Ishikawa (cell line): Measurements from ENCODE around the gene PTPRJ.

Experiments used
- CREB1 ChIP-seq: IDR thresholded peaks from 2 replicates; pipeline ENCODE4 v1.6.1; 2012; ENCODE audit warnings: low read depth
- EGR1 ChIP-seq: IDR thresholded peaks from 2 replicates; pipeline ENCODE4 v1.6.1; 2012
- EP300 ChIP-seq: IDR thresholded peaks from 2 replicates; pipeline ENCODE4 v1.6.1; 2012; ENCODE audit warnings: borderline replicate concordance
- MAX ChIP-seq: IDR thresholded peaks from 2 replicates; pipeline ENCODE4 v1.6.1; 2012
- NFIC ChIP-seq: IDR thresholded peaks from 2 replicates; pipeline ENCODE4 v1.6.1; 2012
- RAD21 ChIP-seq: IDR thresholded peaks from 2 replicates; pipeline ENCODE4 v1.6.1; 2012; ENCODE audit warnings: low read depth
- REST ChIP-seq: IDR thresholded peaks from 2 replicates; pipeline ENCODE4 v1.6.1; 2012; ENCODE audit warnings: low read depth, mild to moderate bottlenecking
- TAF1 ChIP-seq: IDR thresholded peaks from 2 replicates; pipeline ENCODE4 v1.6.1; 2012; ENCODE audit warnings: low read depth, mild to moderate bottlenecking
- TCF12 ChIP-seq: IDR thresholded peaks from 2 replicates; pipeline ENCODE4 v1.6.1; 2012; ENCODE audit warnings: low read depth
- TEAD4 ChIP-seq: IDR thresholded peaks from 2 replicates; pipeline ENCODE4 v1.6.1; 2012
- USF1 ChIP-seq: IDR thresholded peaks from 2 replicates; pipeline ENCODE4 v1.6.1; 2012
- YY1 ChIP-seq: IDR thresholded peaks from 2 replicates; pipeline ENCODE4 v1.6.1; 2012; ENCODE audit warnings: low read depth
- ZBTB7A ChIP-seq: IDR thresholded peaks from 2 replicates; pipeline ENCODE4 v1.6.1; 2012; ENCODE audit warnings: low read depth

- TF ChIP-seq ZBTB7A: no peak
- TF ChIP-seq MAX: no peak
- no peak for TF ChIP-seq EGR1
- TF ChIP-seq NFIC: no peak
- no peak for TF ChIP-seq REST
- no peak for TF ChIP-seq TAF1
- no peak for TF ChIP-seq EP300
- no peak for TF ChIP-seq TCF12
- no peak for TF ChIP-seq USF1
- TF ChIP-seq RAD21: no peak
- no peak for TF ChIP-seq CREB1
- TF ChIP-seq TEAD4: no peak
- no peak for TF ChIP-seq YY1
These were observed 162.5 kb downstream of the PTPRJ start for GRCh38 chr11:48142889-48143288.
